H1 (cell line): Measurements from ENCODE around the gene ZNF516. TPM values are rescaled to one million over a fixed set of nuclear protein-coding genes. Genes with fewer than 3 reads are reported as not detected.

Experiments used
- CHD7 ChIP-seq: fragments of 300-600 bp; sonication (generic); IDR thresholded peaks from 2 replicates; pipeline ENCODE4 v1.7.1; 2012; ENCODE audit warnings: low read length, moderate library complexity, mild to moderate bottlenecking, inconsistent platforms; ENCODE audit not compliant: insufficient replicate concordance
- EP300 ChIP-seq, 2 experiments: IDR thresholded peaks; 1 replicate in 1 of 2; 2 replicates in 1 of 2; pipeline ENCODE4 v1.6.1; 2011 to 2012; ENCODE audit warnings: low read depth in 2 of 2, low read length in 2 of 2, mild to moderate bottlenecking in 2 of 2, borderline replicate concordance in 1 of 2, inconsistent platforms in 1 of 2, moderate library complexity in 1 of 2
- FOSL1 ChIP-seq: IDR thresholded peaks from 2 replicates; pipeline ENCODE4 v1.6.1; 2011; ENCODE audit warnings: mild to moderate bottlenecking, low read depth, low read length, moderate library complexity; ENCODE audit not compliant: insufficient read depth
- GTF2F1 ChIP-seq: IDR thresholded peaks from 2 replicates; pipeline ENCODE4 v1.6.1; 2012; ENCODE audit warnings: low read depth, low read length, improper control_type of control experiment, borderline replicate concordance
- KDM5A ChIP-seq: fragments of 200-600 bp; IDR thresholded peaks from 2 replicates; pipeline ENCODE4 v1.7.1; 2012; ENCODE audit warnings: mild to moderate bottlenecking, low read length, inconsistent platforms, mixed read lengths
- PHF8 ChIP-seq: fragments of 200-600 bp; sonication (generic); conservative IDR thresholded peaks from 2 replicates; pipeline ENCODE4 v1.7.1; 2012; ENCODE audit warnings: low read depth, mild to moderate bottlenecking, inconsistent platforms, low read length, moderate library complexity
- SP4 ChIP-seq: IDR thresholded peaks from 2 replicates; pipeline ENCODE4 v1.6.1; 2012; ENCODE audit warnings: low read length, inconsistent platforms
- SRF ChIP-seq: IDR thresholded peaks from 2 replicates; pipeline ENCODE4 v1.6.1; 2011; ENCODE audit warnings: mild to moderate bottlenecking, low read depth, low read length, moderate library complexity
- SUZ12 ChIP-seq: fragments of 200-600 bp; sonication (generic); IDR thresholded peaks from 2 replicates; pipeline ENCODE4 v1.6.1; 2012; ENCODE audit warnings: mild to moderate bottlenecking, inconsistent platforms, low read length, moderate library complexity, mixed read lengths
- TEAD4 ChIP-seq: IDR thresholded peaks from 2 replicates; pipeline ENCODE4 v1.6.1; 2012; ENCODE audit warnings: low read depth, low read length, inconsistent platforms, mixed read lengths
- USF2 ChIP-seq: IDR thresholded peaks from 2 replicates; pipeline ENCODE4 v1.6.1; 2011; ENCODE audit warnings: low read length, improper control_type of control experiment
- polyA plus RNA-seq, 7 experiments: library from polyadenylated mRNA; depleted of rRNA in 3 of 7; stranded (reverse) in 5 of 7; unstranded in 2 of 7; fragments of >200 nt in 5 of 7; fragments of 200-250 nt in 2 of 7; gene quantifications; 1 replicate in 5 of 7; 2 replicates in 1 of 7; 4 replicates in 1 of 7; pipeline versions ENCODE4 v1.2.1 to v1.2.3, GENCODE V29; 2011 to 2013; ENCODE audit warnings: missing spikeins in 2 of 7, mixed read lengths in 2 of 7
- total RNA-seq: library from RNA; stranded (reverse); fragmentation: NEBNext Ultra II Directional; extraction: Animal tissue kit (Norgen Biotek cat#: 25700); gene quantifications from 2 replicates; pipeline ENCODE4 v1.2.1, GENCODE V29; 2021

ZNF516 gene
- total and polyA plus RNA-seq, 2 of the 8 experiments (the other 6 are each of a cell fraction or from before 2014, with no cell fraction given), result 7.3 to 17.0 TPM

- TF ChIP-seq CHD7 (no peak), SRF (no peak), USF2 (no peak), FOSL1 (no peak), SUZ12 (no peak), SP4 (no peak), EP300 (IDR thresholded peaks at IDR 0.05; ENCODE audit: borderline replicate concordance in 1 of 2, low read depth in 2 of 2, low read length in 2 of 2) (no peak), TEAD4 (no peak), KDM5A (no peak), GTF2F1 (no peak), PHF8 (no peak)
Measured at GRCh38 chr18:76498064-76498463, 3.0 kb upstream of the ZNF516 start (continued).
